MM.1S (cell line): ENCODE results near the gene TTC17.

ENCODE experiments used
- DNase-seq: peaks from one replicate; pipeline ENCODE4 v3.0.0-alpha.2; 2015
- H2AFZ ChIP-seq: fragments of 300-600 bp; sonication (generic); 2 replicates; pipeline ENCODE4 v1.6.0; 2016; ENCODE audit warnings: antibody characterized with exemption, low read length
- H3F3A ChIP-seq: fragments of 300-600 bp; sonication (generic); 2 replicates; pipeline ENCODE4 v1.6.1; 2016; ENCODE audit warnings: mild to moderate bottlenecking, antibody characterized with exemption, low read length, moderate library complexity, mixed read lengths; ENCODE audit not compliant: insufficient read depth
- H3K27ac ChIP-seq: fragments of 300-600 bp; sonication (generic); 2 replicates; pipeline ENCODE4 v1.5.1; 2016; ENCODE audit warnings: mild to moderate bottlenecking, low read length
- H3K27me3 ChIP-seq: fragments of 300-600 bp; sonication (generic); replicated peaks from 2 replicates; pipeline ENCODE4 v1.6.0; 2016; ENCODE audit warnings: low read length; ENCODE audit not compliant: insufficient read depth
- H3K36me3 ChIP-seq: fragments of 300-600 bp; sonication (generic); replicated peaks from 2 replicates; pipeline ENCODE4 v1.6.1; 2016; ENCODE audit warnings: mild to moderate bottlenecking, low read length, mixed read lengths; ENCODE audit not compliant: insufficient read depth
- H3K4me1 ChIP-seq: fragments of 300-600 bp; sonication (generic); 2 replicates; pipeline ENCODE4 v1.6.1; 2016; ENCODE audit warnings: low read length, mixed read lengths
- H3K4me2 ChIP-seq: fragments of 300-600 bp; sonication (generic); 2 replicates; pipeline ENCODE4 v1.6.0; 2016; ENCODE audit warnings: low read depth, low read length
- H3K4me3 ChIP-seq: fragments of 300-600 bp; sonication (generic); 2 replicates; pipeline ENCODE4 v1.5.1; 2016; ENCODE audit warnings: low read length, mixed read lengths
- H3K79me2 ChIP-seq: fragments of 300-600 bp; sonication (generic); 2 replicates; pipeline ENCODE4 v1.6.1; 2016; ENCODE audit warnings: mixed run types, low read length, mixed read lengths
- H3K9ac ChIP-seq: fragments of 300-600 bp; sonication (generic); 2 replicates; pipeline ENCODE4 v1.6.1; 2016; ENCODE audit warnings: low read length, mixed read lengths
- H3K9me2 ChIP-seq: fragments of 300-600 bp; sonication (generic); replicated peaks from 2 replicates; pipeline ENCODE4 v1.6.1; 2016; ENCODE audit warnings: mild to moderate bottlenecking, low read length, mixed read lengths; ENCODE audit not compliant: insufficient read depth
- H3K9me3 ChIP-seq: fragments of 300-600 bp; sonication (generic); replicated peaks from 2 replicates; pipeline ENCODE4 v1.6.1; 2016; ENCODE audit warnings: mild to moderate bottlenecking, low read length, mixed read lengths; ENCODE audit not compliant: insufficient read depth
- H4K20me1 ChIP-seq: fragments of 300-600 bp; sonication (generic); 2 replicates; pipeline ENCODE4 v1.6.1; 2016; ENCODE audit warnings: mild to moderate bottlenecking, low read length, moderate library complexity, mixed read lengths; ENCODE audit not compliant: insufficient read depth
- EZH2 ChIP-seq: fragments of 300-600 bp; sonication (generic); optimal IDR thresholded peaks from 2 replicates; pipeline ENCODE3; 2017; ENCODE audit warnings: low read depth, mild to moderate bottlenecking, antibody characterized with exemption, low read length, mixed read lengths
- EZH2phosphoT487 ChIP-seq: fragments of 300-600 bp; sonication (generic); IDR thresholded peaks from 2 replicates; pipeline ENCODE4 v1.6.1; 2018; ENCODE audit warnings: antibody characterized with exemption, low read length
- TF ChIP-seq, protein P1 (sequence below): fragments of 300-600 bp; sonication (generic); IDR thresholded peaks from 2 replicates; pipeline ENCODE4 v1.5.1; 2016; ENCODE audit warnings: antibody characterized with exemption, low read length, mixed read lengths

TTC17 gene

GRCh38 chr11:43440486-43440885 is 81.8 kb downstream of the TTC17 start:
- H3K4me1 ChIP-seq = no peaks in the 10 kb centered on the region
- no peaks in the 10 kb centered on the region for H3K9me3 ChIP-seq
- TF ChIP-seq EZH2 = no peak
- no peak for TF ChIP-seq EZH2phosphoT487
- TF ChIP-seq, protein P1, sequence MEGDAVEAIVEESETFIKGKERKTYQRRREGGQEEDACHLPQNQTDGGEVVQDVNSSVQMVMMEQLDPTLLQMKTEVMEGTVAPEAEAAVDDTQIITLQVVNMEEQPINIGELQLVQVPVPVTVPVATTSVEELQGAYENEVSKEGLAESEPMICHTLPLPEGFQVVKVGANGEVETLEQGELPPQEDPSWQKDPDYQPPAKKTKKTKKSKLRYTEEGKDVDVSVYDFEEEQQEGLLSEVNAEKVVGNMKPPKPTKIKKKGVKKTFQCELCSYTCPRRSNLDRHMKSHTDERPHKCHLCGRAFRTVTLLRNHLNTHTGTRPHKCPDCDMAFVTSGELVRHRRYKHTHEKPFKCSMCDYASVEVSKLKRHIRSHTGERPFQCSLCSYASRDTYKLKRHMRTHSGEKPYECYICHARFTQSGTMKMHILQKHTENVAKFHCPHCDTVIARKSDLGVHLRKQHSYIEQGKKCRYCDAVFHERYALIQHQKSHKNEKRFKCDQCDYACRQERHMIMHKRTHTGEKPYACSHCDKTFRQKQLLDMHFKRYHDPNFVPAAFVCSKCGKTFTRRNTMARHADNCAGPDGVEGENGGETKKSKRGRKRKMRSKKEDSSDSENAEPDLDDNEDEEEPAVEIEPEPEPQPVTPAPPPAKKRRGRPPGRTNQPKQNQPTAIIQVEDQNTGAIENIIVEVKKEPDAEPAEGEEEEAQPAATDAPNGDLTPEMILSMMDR = no peak
- no peaks in the 10 kb centered on the region for H3K27me3 ChIP-seq
- no peaks in the 10 kb centered on the region for H3K36me3 ChIP-seq
- H3F3A ChIP-seq = no peaks in the 10 kb centered on the region
- H4K20me1 ChIP-seq = no peaks in the 10 kb centered on the region
- DNase-seq = no peak
- H3K4me2 ChIP-seq = no peak overlapping the region
- no peak overlapping the region for H2AFZ ChIP-seq
- no peak overlapping the region for H3K27ac ChIP-seq
- no peak overlapping the region for H3K9ac ChIP-seq
- no peaks in the 10 kb centered on the region for H3K9me2 ChIP-seq
- no peaks in the 10 kb centered on the region for H3K79me2 ChIP-seq
- no peak overlapping the region for H3K4me3 ChIP-seq

DNA sequence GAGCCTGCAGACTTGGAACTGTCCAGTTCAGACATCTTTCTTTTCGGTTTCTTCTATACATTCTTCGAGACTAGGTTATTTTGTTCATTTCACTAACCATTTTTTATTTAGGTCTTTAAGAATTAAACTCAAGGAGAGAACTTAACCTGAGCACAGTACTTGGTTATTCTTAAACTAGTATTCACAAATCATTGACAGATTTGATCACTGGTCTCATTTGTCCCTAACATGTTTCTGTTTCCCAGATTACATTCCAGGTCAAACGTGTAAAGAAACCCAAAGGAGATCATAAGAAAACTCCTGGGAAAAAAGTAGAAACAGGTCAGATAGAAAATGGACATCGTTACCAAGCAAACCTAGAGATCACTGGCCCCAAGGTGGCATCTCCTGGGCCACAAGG is 85.1 kb downstream of the TTC17 start:
- Histone ChIP-seq H3K27me3 (no peaks in the 10 kb centered on the region), H3K9ac (no peak overlapping the region), H3K4me3 (no peak overlapping the region), H3K4me2 (no peak overlapping the region), H3K27ac (no peak overlapping the region), H3K4me1 (no peaks in the 10 kb centered on the region), H4K20me1 (no peaks in the 10 kb centered on the region), H2AFZ (no peak overlapping the region), H3K79me2 (no peaks in the 10 kb centered on the region), H3F3A (no peaks in the 10 kb centered on the region), H3K9me3 (no peaks in the 10 kb centered on the region), H3K36me3 (0 out of 2 replicates have a peak, but pooled peaks cover 4% of the 10 kb centered on the region), H3K9me2 (no peaks in the 10 kb centered on the region)
- TF ChIP-seq EZH2 = no peak
- no peak for TF ChIP-seq EZH2phosphoT487
- TF ChIP-seq, protein P1 = no peak
- no peak for DNase-seq

DNA sequence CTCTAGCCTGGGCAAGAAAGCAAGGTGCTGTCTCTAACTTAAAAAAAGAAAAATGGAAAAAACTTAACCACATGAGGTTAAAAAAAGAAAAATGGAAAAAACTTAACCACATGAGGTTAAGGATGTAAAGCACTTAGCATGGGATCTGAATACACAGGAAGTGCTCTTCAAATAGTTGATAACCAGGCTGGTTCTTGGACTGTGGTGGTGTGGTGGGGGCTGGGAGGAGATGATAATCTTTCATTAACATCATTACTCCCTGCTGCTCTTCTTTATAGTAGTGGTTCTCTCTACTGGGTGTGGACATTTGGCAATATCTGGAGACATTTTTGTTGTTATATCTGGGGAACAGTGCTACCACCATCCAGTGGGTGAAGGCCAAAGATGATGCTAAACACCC is 88.4 kb downstream of the TTC17 start:
- H3K4me1 ChIP-seq = no peaks in the 10 kb centered on the region
- H4K20me1 ChIP-seq = no peaks in the 10 kb centered on the region
- H2AFZ ChIP-seq = no peak overlapping the region
- H3F3A ChIP-seq = no peaks in the 10 kb centered on the region
- H3K79me2 ChIP-seq = no peaks in the 10 kb centered on the region
- TF ChIP-seq EZH2phosphoT487 (no peak), EZH2 (no peak)
- TF ChIP-seq, protein P1 = no peak
- no peak overlapping the region for H3K9ac ChIP-seq
- no peaks in the 10 kb centered on the region for H3K9me2 ChIP-seq
- no peak overlapping the region for H3K4me2 ChIP-seq
- no peak overlapping the region for H3K4me3 ChIP-seq
- DNase-seq = no peak
- no peaks in the 10 kb centered on the region for H3K9me3 ChIP-seq
- peaks cover 9% of the 10 kb centered on the region; the same call in 1 of the 2 replicates for H3K36me3 ChIP-seq
- H3K27me3 ChIP-seq = no peaks in the 10 kb centered on the region
- H3K27ac ChIP-seq = no peak overlapping the region
